ENCODE data around the gene AQP4. TPM values are rescaled to one million over a fixed set of nuclear protein-coding genes. Genes with fewer than 3 reads are reported as not detected.

AQP4 gene
- total and polyA plus RNA-seq, 4 donors, result 0.07 to 0.42 (median 0.34) TPM

DNA sequence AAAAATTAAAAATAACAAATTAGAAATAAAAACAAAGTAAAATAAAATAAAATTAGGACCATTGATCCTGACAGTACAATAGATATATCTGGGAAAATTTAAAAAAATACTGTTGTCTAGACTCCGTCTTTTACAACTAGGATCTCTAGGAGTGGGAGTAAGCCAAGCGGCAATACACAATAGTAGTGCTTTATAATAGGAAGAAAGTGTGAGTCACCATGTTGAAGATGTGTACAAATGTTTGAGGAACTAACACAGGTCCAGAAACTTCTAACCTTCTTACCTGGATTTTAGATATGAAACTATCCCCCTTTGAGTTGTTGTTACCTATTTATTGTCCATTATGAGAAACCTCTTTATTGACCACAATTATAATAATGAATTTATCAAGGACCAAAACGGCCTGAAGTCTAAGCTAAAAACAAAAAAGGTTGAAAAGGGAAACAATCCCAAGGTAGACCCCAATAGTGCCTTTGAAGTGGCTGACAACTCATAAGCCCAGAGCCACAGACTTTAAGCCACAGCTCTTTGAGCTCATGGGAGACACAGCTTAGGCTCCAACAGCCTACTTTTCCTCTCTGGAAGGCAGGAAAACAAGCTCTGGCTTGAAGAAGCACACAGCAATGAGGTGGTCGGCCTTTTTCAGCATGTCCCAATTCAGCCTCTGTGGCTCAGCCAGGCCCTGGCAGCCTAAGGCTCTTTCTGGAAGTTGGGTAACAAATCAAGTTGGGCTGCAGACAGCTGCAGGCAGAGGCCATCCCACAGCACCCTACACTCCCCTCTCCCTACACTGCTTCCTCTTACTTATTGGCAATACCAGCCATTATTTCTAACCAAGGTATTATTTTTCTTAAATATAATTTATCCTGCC is 62.9 kb downstream of the AQP4 start:
- H3K9ac ChIP-seq (ENCODE audit: low read depth in 1 of 2, low read length in 2 of 2), result no peak overlapping the region
- no peaks in the 10 kb centered on the region for H3K9me3 ChIP-seq (ENCODE audit: control insufficient read depth in 4 of 4, low read length in 3 of 4)
- no peak for TF ChIP-seq JUND (IDR thresholded peaks at IDR 0.05)
- no peak for TF ChIP-seq HNF4G (IDR thresholded peaks at IDR 0.05)
- no peak for TF ChIP-seq SP1 (IDR thresholded peaks at IDR 0.05)
- TF ChIP-seq MAX (IDR thresholded peaks at IDR 0.05), result no peak
- no peak overlapping the region for H3K4me3 ChIP-seq (ENCODE audit: low read depth in 1 of 3, low read length in 3 of 3)
- no peaks in the 10 kb centered on the region for H3K27me3 ChIP-seq (ENCODE audit: control insufficient read depth in 4 of 4, insufficient read depth in 4 of 4, low read length in 3 of 4)
- no peak for DNase-seq (ENCODE audit: low spot score)
- H3K27ac ChIP-seq (ENCODE audit: low read depth in 1 of 2, low read length in 2 of 2), result no peak overlapping the region
- H3K36me3 ChIP-seq (ENCODE audit: control insufficient read depth in 4 of 4, insufficient read depth in 3 of 4, low read depth in 1 of 4, low read length in 3 of 4), result no peaks in the 10 kb centered on the region
- H3K4me1 ChIP-seq (ENCODE audit: control insufficient read depth in 4 of 4, insufficient read depth in 4 of 4, low read length in 3 of 4), result no peaks in the 10 kb centered on the region
- WGBS, result 86% methylated on average over 4 of the region's 4 CpGs

All from liver (tissue), 9 donors.